ENCODE results near the gene TRAPPC2L. TPM values are rescaled to one million over a fixed set of nuclear protein-coding genes. Genes with fewer than 3 reads are reported as not detected.

The TRAPPC2L gene
- total and polyA plus RNA-seq, 3 donors from 2014 or later, result 58.3 to 216 (median 59.8) TPM

DNA sequence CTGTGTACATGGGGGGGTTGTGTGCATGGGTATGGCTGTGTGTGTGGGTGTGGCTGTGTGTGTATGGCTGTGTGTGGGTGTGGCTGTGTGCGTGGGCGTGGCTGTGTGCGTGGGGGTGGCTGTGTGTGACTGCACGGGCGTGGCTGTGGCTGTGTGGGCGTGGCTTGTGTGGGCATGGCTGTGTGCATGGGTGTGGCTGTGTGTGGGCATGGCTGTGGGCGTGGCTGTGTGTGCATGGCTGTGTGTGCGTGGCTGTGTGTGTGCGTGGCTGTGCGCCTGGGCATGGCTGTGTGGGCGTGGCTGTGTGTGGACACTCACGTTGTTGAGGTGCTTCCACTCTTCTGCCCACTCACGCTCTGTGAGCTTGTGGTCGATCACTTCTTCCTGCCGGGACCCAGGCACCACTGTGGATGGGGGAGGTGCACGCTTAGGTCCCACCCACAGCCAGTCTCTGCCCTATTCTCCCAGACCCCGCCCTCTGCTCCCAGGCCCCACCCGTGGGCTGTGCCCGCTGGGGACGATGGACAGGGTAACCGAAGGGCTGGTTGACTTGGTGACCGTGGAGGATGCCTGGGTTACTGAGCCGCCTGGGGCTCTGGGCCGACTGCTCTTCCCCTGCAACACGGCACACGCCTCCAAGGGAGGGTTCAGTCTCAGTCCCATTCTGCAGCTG is 25.6 kb downstream of the TRAPPC2L start:
- TF ChIP-seq CTCF (IDR thresholded peaks at IDR 0.05) (no peak), POLR2A (IDR thresholded peaks at IDR 0.05) (no peak)
- Histone ChIP-seq H3K27ac (no peak overlapping the region), H3K27me3 (no peaks in the 10 kb centered on the region), H3K4me3 (no peak overlapping the region), H3K4me1 (peaks cover 1% of the 10 kb centered on the region), H3K9me3 (no peaks in the 10 kb centered on the region), H3K36me3 (ENCODE audit: low read depth, missing control alignments) (no peaks in the 10 kb centered on the region)
- intact Hi-C loops (cut with DNase I; ENCODE audit: low total_unique reads), result no loop called here
- 90 to 91% methylated on average over 19 to 26 of the region's 26 CpGs for WGBS, 2 donors
- no peak for DNase-seq

GRCh38 chr16:88883117-88883895 is 26.4 kb downstream of the TRAPPC2L start:
- H3K4me1 ChIP-seq, result peaks cover 6% of the 10 kb centered on the region
- H3K4me3 ChIP-seq, result no peak overlapping the region
- H3K9me3 ChIP-seq, result no peaks in the 10 kb centered on the region
- H3K27me3 ChIP-seq, result no peaks in the 10 kb centered on the region
- H3K27ac ChIP-seq, result no peak overlapping the region
- TF ChIP-seq POLR2A (IDR thresholded peaks at IDR 0.05), result no peak
- no peak for TF ChIP-seq CTCF (IDR thresholded peaks at IDR 0.05)
- H3K36me3 ChIP-seq (ENCODE audit: low read depth, missing control alignments), result no peaks in the 10 kb centered on the region
- 91 to 94% methylated on average over 24 to 49 of the region's 49 CpGs for WGBS, 2 donors
- intact Hi-C loops (cut with DNase I; ENCODE audit: low total_unique reads), result no loop called here
- DNase-seq, result no peak

DNA sequence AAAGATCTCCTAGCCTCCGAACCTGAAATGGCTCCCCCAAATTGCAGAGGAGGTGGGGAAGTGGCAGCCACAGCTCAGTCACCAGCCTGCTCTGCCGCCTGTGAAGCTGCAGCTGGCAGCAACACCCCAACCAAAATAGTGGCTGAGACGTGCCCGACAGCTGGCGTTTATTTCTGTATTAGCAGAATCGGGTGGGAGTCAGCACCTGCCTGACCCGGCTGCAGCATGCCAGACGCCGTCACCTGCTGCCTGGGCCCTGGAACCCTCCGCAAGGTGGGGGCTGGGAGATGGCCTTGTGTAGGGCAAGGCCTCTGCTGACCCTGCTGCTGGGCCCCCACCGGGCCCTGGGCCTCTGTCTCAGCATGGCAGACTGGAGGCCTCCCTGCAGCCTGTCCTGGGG is 27.0 kb downstream of the TRAPPC2L start:
- Histone ChIP-seq H3K36me3 (ENCODE audit: low read depth, missing control alignments) (no peaks in the 10 kb centered on the region), H3K27ac (no peak overlapping the region), H3K4me3 (no peak overlapping the region), H3K9me3 (no peaks in the 10 kb centered on the region), H3K4me1 (peaks cover 6% of the 10 kb centered on the region), H3K27me3 (no peaks in the 10 kb centered on the region)
- no peak for DNase-seq
- WGBS, 2 donors, result 79 to 95% methylated on average over 9 to 10 of the region's 11 CpGs
- intact Hi-C loops (cut with DNase I; ENCODE audit: low total_unique reads), result no loop called here
- no peak for TF ChIP-seq POLR2A (IDR thresholded peaks at IDR 0.05)
- no peak for TF ChIP-seq CTCF (IDR thresholded peaks at IDR 0.05)

GRCh38 chr16:88884569-88885271 is 27.8 kb downstream of the TRAPPC2L start:
- Histone ChIP-seq H3K4me3 (no peak overlapping the region), H3K9me3 (no peaks in the 10 kb centered on the region), H3K27me3 (no peaks in the 10 kb centered on the region), H3K36me3 (ENCODE audit: low read depth, missing control alignments) (no peaks in the 10 kb centered on the region), H3K27ac (no peak overlapping the region), H3K4me1 (peaks cover 6% of the 10 kb centered on the region)
- intact Hi-C loops (cut with DNase I; ENCODE audit: low total_unique reads), result no loop called here
- WGBS, 2 donors, result 94 to 95% methylated on average over 3 to 39 of the region's 39 CpGs
- no peak for DNase-seq
- TF ChIP-seq CTCF (IDR thresholded peaks at IDR 0.05) (no peak), POLR2A (IDR thresholded peaks at IDR 0.05) (no peak)
